GM18505 (cell line): ENCODE data around the gene SRP68.
"Not testable (repeated sequence)": the region's sequence is repeated elsewhere in the genome, so short reads cannot be mapped to it uniquely, and the experiment has no call there.

Experiments used
- ATAC-seq: cut with Tn5 transposase; IDR thresholded peaks from one replicate; pipeline ENCODE4 v1.9.1; 2021; ENCODE audit not compliant: unreplicated experiment
- POLR2A ChIP-seq: IDR thresholded peaks from 4 replicates; pipeline ENCODE4 v1.6.1; 2011; ENCODE audit warnings: borderline replicate concordance; ENCODE audit not compliant: insufficient read depth, insufficient read length; ENCODE audit errors: extremely low read depth

Gene SRP68

GRCh38 chr17:76085731-76086366, 13.5 kb upstream of the SRP68 start:
- no peak for TF ChIP-seq POLR2A
- no peak for ATAC-seq

GRCh38 chr17:76085066-76085730, 12.9 kb upstream of the SRP68 start:
- no peak for ATAC-seq
- TF ChIP-seq POLR2A, result no peak

GRCh38 chr17:76083536-76084182, 11.3 kb upstream of the SRP68 start:
- no peak for TF ChIP-seq POLR2A
- no peak for ATAC-seq

- ATAC-seq, result no peak
- no peak for TF ChIP-seq POLR2A
Measured at GRCh38 chr17:76082326-76083251, 10.3 kb upstream of the SRP68 start.

- no peak for TF ChIP-seq POLR2A
- ATAC-seq, result no peak
Measured at GRCh38 chr17:76081295-76082210, 9.2 kb upstream of the SRP68 start.

GRCh38 chr17:76080768-76081287, 8.5 kb upstream of the SRP68 start:
- ATAC-seq, result no peak

GRCh38 chr17:76079956-76080767, 7.8 kb upstream of the SRP68 start:
- no peak for TF ChIP-seq POLR2A
- no peak for ATAC-seq

More at GRCh38 chr17:76080768-76081287, 8.5 kb upstream of the SRP68 start:
- no peak for TF ChIP-seq POLR2A

- no peak for TF ChIP-seq POLR2A
- no peak for ATAC-seq
Measured at GRCh38 chr17:76079535-76079955, 7.2 kb upstream of the SRP68 start.

GRCh38 chr17:76078860-76079534, 6.7 kb upstream of the SRP68 start, which contains the start of gene ZACN:
Gene ZACN (plus strand): TSS chr17:76079182. CDS start chr17:76079265, 83 bp downstream.
- no peak for TF ChIP-seq POLR2A
- no peak for ATAC-seq

GRCh38 chr17:76078370-76078769, 6.1 kb upstream of the SRP68 start:
- ATAC-seq, result not testable (repeated sequence)
